Mesendoderm (in vitro differentiated cells): ENCODE results near the gene COL25A1.

Experiments used
- DNase-seq: peaks from one replicate; pipeline ENCODE4 v3.0.0; 2013
- H2AK5ac ChIP-seq: 2 replicates; pipeline ENCODE4 v1.6.1; 2013; ENCODE audit warnings: low read length, inconsistent platforms
- H2BK120ac ChIP-seq: 2 replicates; pipeline ENCODE4 v1.6.1; 2013; ENCODE audit warnings: low read depth, mild to moderate bottlenecking, low read length, moderate library complexity, mixed read lengths
- H2BK15ac ChIP-seq: replicated peaks from 2 replicates; pipeline ENCODE4 v1.6.1; 2013; ENCODE audit warnings: low read depth, mild to moderate bottlenecking, moderate library complexity
- H2BK5ac ChIP-seq: 2 replicates; pipeline ENCODE4 v1.6.1; 2013; ENCODE audit warnings: low read length, inconsistent platforms
- H3K18ac ChIP-seq: 2 replicates; pipeline ENCODE4 v1.6.1; 2013; ENCODE audit warnings: mild to moderate bottlenecking, low read length, mixed read lengths
- H3K23ac ChIP-seq: one replicate; pipeline ENCODE4 v1.6.1; 2013; ENCODE audit warnings: low read length
- H3K27ac ChIP-seq: 2 replicates; pipeline ENCODE4 v1.5.1; 2013; ENCODE audit warnings: low read depth, mild to moderate bottlenecking, inconsistent platforms, low read length, moderate library complexity
- H3K27me3 ChIP-seq: 2 replicates; pipeline ENCODE4 v1.6.1; 2013; ENCODE audit warnings: low read length, control low read depth, mild to moderate bottlenecking, inconsistent platforms; ENCODE audit not compliant: insufficient read depth, poor library complexity
- H3K36me3 ChIP-seq: 2 replicates; pipeline ENCODE4 v1.6.1; 2013; ENCODE audit warnings: low read length, inconsistent platforms; ENCODE audit not compliant: control insufficient read depth, insufficient read depth
- H3K4ac ChIP-seq: one replicate; pipeline ENCODE4 v1.6.1; 2013; ENCODE audit warnings: low read depth, mild to moderate bottlenecking, low read length, moderate library complexity
- H3K4me1 ChIP-seq: 2 replicates; pipeline ENCODE4 v1.6.1; 2013; ENCODE audit warnings: low read depth, low read length, inconsistent platforms; ENCODE audit not compliant: control insufficient read depth
- H3K4me2 ChIP-seq: 2 replicates; pipeline ENCODE4 v1.6.1; 2013; ENCODE audit warnings: low read length
- H3K4me3 ChIP-seq: 2 replicates; pipeline ENCODE4 v1.5.1; 2013; ENCODE audit warnings: mild to moderate bottlenecking, low read length
- H3K56ac ChIP-seq: one replicate; pipeline ENCODE4 v1.6.1; 2013; ENCODE audit warnings: low read length
- H3K79me1 ChIP-seq: 2 replicates; pipeline ENCODE4 v1.6.1; 2013; ENCODE audit warnings: low read length, inconsistent platforms
- H3K79me2 ChIP-seq: 2 replicates; pipeline ENCODE4 v1.6.1; 2013; ENCODE audit warnings: mild to moderate bottlenecking, low read length; ENCODE audit not compliant: control insufficient read depth, insufficient read depth
- H3K9ac ChIP-seq: 2 replicates; pipeline ENCODE4 v1.6.1; 2013; ENCODE audit warnings: low read length, inconsistent platforms
- H4K5ac ChIP-seq: one replicate; pipeline ENCODE4 v1.6.1; 2013; ENCODE audit warnings: low read length
- H4K8ac ChIP-seq: one replicate; pipeline ENCODE4 v1.6.1; 2013; ENCODE audit warnings: low read depth, mild to moderate bottlenecking, control low read depth, low read length, moderate library complexity
- WGBS: extraction: QIAGEN DNeasy Blood & Tissue Kit; methylation state at CpG from one replicate; pipeline ENCODE4 v1.1.7; 2013; ENCODE audit warnings: low lambda C conversion rate, missing lambda C conversion rate; ENCODE audit not compliant: insufficient coverage; ENCODE audit errors: extremely low coverage; 5-methylcytosine and 5-hydroxymethylcytosine counted together

COL25A1 gene

DNA sequence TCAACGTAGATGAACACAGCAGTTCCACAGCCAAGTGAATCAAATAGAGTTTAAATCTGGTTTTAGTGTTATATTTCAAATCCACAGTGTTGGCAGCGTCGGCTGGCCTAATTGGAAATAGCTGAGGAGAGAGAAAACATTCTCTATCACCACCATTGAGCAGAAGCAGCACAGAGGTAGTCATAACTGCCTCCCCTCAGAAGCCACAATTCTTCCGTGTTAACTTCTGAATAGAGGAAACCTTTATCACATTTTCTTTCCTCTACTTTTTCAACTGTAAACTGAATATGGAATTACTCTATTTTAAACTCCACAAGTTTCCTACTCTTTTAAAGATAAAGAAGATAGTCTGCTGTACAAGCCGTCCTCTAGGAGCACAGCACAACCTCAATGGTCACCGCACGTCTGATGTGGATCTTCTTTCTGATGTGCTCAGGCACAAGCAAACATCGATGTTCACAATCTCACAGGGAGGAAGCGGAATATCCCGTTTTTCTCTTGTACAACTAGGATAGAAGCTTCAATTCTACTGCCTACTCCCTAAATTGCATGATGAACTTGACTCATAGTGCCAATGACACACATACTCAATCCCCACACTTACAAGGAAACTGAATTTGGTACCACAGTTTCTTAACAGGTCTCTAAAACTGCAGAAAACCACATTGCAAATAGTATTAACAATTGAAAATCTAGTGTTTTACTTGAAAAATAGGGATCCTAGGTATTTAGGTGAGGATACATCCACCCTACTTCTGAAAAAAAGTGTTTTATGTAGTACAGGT lies 321.8 kb downstream of the COL25A1 start:
- Histone ChIP-seq H3K79me1 (no peaks in the 10 kb centered on the region), H3K18ac (no peak overlapping the region), H3K4me2 (no peak overlapping the region), H3K27ac (no peak overlapping the region), H3K23ac (no peak overlapping the region), H2BK15ac (no peak overlapping the region), H2AK5ac (no peak overlapping the region), H3K4me3 (no peak overlapping the region), H3K4me1 (no peaks in the 10 kb centered on the region), H3K27me3 (no peaks in the 10 kb centered on the region), H4K5ac (no peak overlapping the region), H3K36me3 (no peaks in the 10 kb centered on the region), H4K8ac (no peak overlapping the region), H2BK5ac (no peak overlapping the region), H3K4ac (no peak overlapping the region), H3K79me2 (no peaks in the 10 kb centered on the region), H3K56ac (no peak overlapping the region), H3K9ac (no peak overlapping the region), H2BK120ac (no peak overlapping the region)
- no peak for DNase-seq
- no CpG with 5 or more reads among the region's 10 CpGs for WGBS

DNA sequence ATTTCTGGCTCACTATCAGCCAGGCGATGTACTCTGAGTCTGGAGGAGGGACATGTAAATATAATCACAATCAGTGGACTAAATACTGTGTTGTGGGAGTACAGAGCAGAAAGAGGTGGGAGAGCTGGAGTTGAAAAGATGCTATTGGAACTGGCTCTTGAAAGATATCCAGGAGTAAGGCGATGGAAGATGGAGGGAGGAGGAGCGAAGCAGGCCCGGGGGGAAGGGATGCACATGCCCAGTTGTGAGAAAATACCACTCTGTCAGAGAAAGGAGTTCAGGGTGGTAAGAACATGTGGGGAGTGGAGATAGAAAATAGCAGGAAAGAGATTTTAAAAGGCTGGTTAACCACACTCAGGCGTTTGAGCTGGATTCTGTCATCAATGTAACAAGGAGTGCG lies 322.7 kb downstream of the COL25A1 start:
- Histone ChIP-seq H3K79me2 (no peaks in the 10 kb centered on the region), H4K8ac (no peak overlapping the region), H3K4me3 (no peak overlapping the region), H3K27me3 (no peaks in the 10 kb centered on the region), H3K79me1 (no peaks in the 10 kb centered on the region), H3K4ac (no peak overlapping the region), H2BK5ac (no peak overlapping the region), H2BK15ac (no peak overlapping the region), H2AK5ac (no peak overlapping the region), H3K27ac (no peak overlapping the region), H3K9ac (no peak overlapping the region), H3K56ac (no peak overlapping the region), H3K4me2 (no peak overlapping the region), H4K5ac (no peak overlapping the region), H3K23ac (no peak overlapping the region), H2BK120ac (no peak overlapping the region), H3K18ac (no peak overlapping the region), H3K4me1 (no peaks in the 10 kb centered on the region), H3K36me3 (no peaks in the 10 kb centered on the region)
- WGBS = no CpG with 5 or more reads among the region's 6 CpGs
- no peak for DNase-seq

DNA sequence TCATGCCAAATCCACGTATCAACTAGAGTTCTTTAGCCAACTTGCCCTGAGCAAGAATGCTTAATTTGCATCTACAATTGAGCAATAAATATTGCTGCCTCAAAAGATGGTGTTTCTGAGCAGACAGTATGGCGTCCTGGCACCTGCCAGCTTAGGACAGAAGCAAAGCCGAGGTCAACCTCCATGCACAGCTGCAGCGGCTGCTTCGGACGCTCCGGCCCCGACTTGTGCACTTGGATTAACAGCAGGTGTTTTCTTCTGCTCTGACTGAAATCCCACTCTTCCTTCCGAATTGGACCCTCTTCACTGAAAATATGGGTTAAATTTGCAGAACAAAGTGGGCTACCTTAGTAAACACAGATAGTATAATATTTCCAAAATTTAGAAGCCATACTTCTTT lies 324.4 kb downstream of the COL25A1 start:
- H3K9ac ChIP-seq = no peak overlapping the region
- no peak overlapping the region for H3K4ac ChIP-seq
- no peaks in the 10 kb centered on the region for H3K79me2 ChIP-seq
- H3K27ac ChIP-seq = no peak overlapping the region
- no peak overlapping the region for H3K4me3 ChIP-seq
- H4K5ac ChIP-seq = no peak overlapping the region
- no CpG with 5 or more reads among the region's 9 CpGs for WGBS
- H2BK15ac ChIP-seq = no peak overlapping the region
- no peaks in the 10 kb centered on the region for H3K4me1 ChIP-seq
- H2BK120ac ChIP-seq = no peak overlapping the region
- no peaks in the 10 kb centered on the region for H3K79me1 ChIP-seq
- H4K8ac ChIP-seq = no peak overlapping the region
- DNase-seq = no peak
- H3K27me3 ChIP-seq = no peaks in the 10 kb centered on the region
- no peak overlapping the region for H3K56ac ChIP-seq
- no peak overlapping the region for H3K4me2 ChIP-seq
- no peak overlapping the region for H2AK5ac ChIP-seq
- H3K18ac ChIP-seq = no peak overlapping the region
- H2BK5ac ChIP-seq = no peak overlapping the region
- H3K23ac ChIP-seq = no peak overlapping the region
- H3K36me3 ChIP-seq = no peaks in the 10 kb centered on the region

GRCh38 chr4:108972613-108973283 lies 329.7 kb downstream of the COL25A1 start:
- H2BK120ac ChIP-seq = no peak overlapping the region
- no peak overlapping the region for H3K4ac ChIP-seq
- no peak overlapping the region for H3K4me3 ChIP-seq
- no peak overlapping the region for H2AK5ac ChIP-seq
- H4K8ac ChIP-seq = no peak overlapping the region
- no peak overlapping the region for H4K5ac ChIP-seq
- no CpG with 5 or more reads among the region's 5 CpGs for WGBS
- DNase-seq = no peak
- H3K4me2 ChIP-seq = no peak overlapping the region
- no peaks in the 10 kb centered on the region for H3K79me1 ChIP-seq
- H2BK5ac ChIP-seq = no peak overlapping the region
- H3K36me3 ChIP-seq = no peaks in the 10 kb centered on the region
- H3K27me3 ChIP-seq = no peaks in the 10 kb centered on the region
- H3K4me1 ChIP-seq = no peaks in the 10 kb centered on the region
- no peak overlapping the region for H3K18ac ChIP-seq
- no peak overlapping the region for H3K23ac ChIP-seq
- H3K79me2 ChIP-seq = no peaks in the 10 kb centered on the region
- no peak overlapping the region for H2BK15ac ChIP-seq
- no peak overlapping the region for H3K56ac ChIP-seq
- H3K27ac ChIP-seq = no peak overlapping the region
- no peak overlapping the region for H3K9ac ChIP-seq

GRCh38 chr4:108971473-108971872 lies 331.0 kb downstream of the COL25A1 start:
- no peak overlapping the region for H4K5ac ChIP-seq
- H3K79me2 ChIP-seq = no peaks in the 10 kb centered on the region

More at GRCh38 chr4:108971473-108971872, 331.0 kb downstream of the COL25A1 start:
- Histone ChIP-seq H2BK5ac (no peak overlapping the region), H3K23ac (no peak overlapping the region), H2BK120ac (no peak overlapping the region), H3K27me3 (no peaks in the 10 kb centered on the region), H3K9ac (no peak overlapping the region), H3K4me1 (no peaks in the 10 kb centered on the region), H3K27ac (no peak overlapping the region), H4K8ac (no peak overlapping the region), H3K4me3 (no peak overlapping the region), H3K18ac (no peak overlapping the region), H2AK5ac (no peak overlapping the region), H3K36me3 (no peaks in the 10 kb centered on the region), H3K4me2 (no peak overlapping the region), H3K79me1 (no peaks in the 10 kb centered on the region), H2BK15ac (no peak overlapping the region), H3K56ac (no peak overlapping the region), H3K4ac (no peak overlapping the region)
- no peak for DNase-seq
- WGBS = no CpG with 5 or more reads among the region's 1 CpG
